Amniotic stem cell (primary cell): Measurements from ENCODE around the gene FAM72C.
A peak's percentile ranks its signal among the peaks of the same experiment; 100 is the strongest.
"Not testable (repeated sequence)": the region's sequence is repeated elsewhere in the genome, so short reads cannot be mapped to it uniquely, and the experiment has no call there.

Source experiments
- DNase-seq: peaks from one replicate; lab custom pipeline; 2025; lab: John Stamatoyannopoulos, UW

FAM72C gene

GRCh38 chr1:143984721-143985473 lies 13.1 kb upstream of the FAM72C start:
- not testable (repeated sequence) for DNase-seq

- DNase-seq: not testable (repeated sequence)
Observed at GRCh38 chr1:143974416-143974815, 2.6 kb upstream of the FAM72C start.

GRCh38 chr1:143973876-143974414 lies 2.2 kb upstream of the FAM72C start:
- not testable (repeated sequence) for DNase-seq

- not testable (repeated sequence) for DNase-seq
Observed at GRCh38 chr1:143972753-143973326, 1.1 kb upstream of the FAM72C start.

- DNase-seq: not testable (repeated sequence)
Observed at GRCh38 chr1:143965860-143966259, 5.9 kb downstream of the FAM72C start.

- DNase-seq: not testable (repeated sequence)
Observed at GRCh38 chr1:143964294-143964693, 7.5 kb downstream of the FAM72C start.

- DNase-seq: not testable (repeated sequence)
Observed at GRCh38 chr1:143955930-143956329, 15.9 kb downstream of the FAM72C start.

GRCh38 chr1:143952913-143953312 lies 18.9 kb downstream of the FAM72C start:
- not testable (repeated sequence) for DNase-seq

- DNase-seq: not testable (repeated sequence)
Observed at GRCh38 chr1:143951485-143952391, 20.0 kb downstream of the FAM72C start.

GRCh38 chr1:143947749-143948148 lies 24.0 kb downstream of the FAM72C start:
- DNase-seq: not testable (repeated sequence)

GRCh38 chr1:143945253-143945652 lies 26.5 kb downstream of the FAM72C start:
- not testable (repeated sequence) for DNase-seq

- DNase-seq: not testable (repeated sequence)
Observed at GRCh38 chr1:143944576-143945240, 27.1 kb downstream of the FAM72C start.

- DNase-seq: not testable (repeated sequence)
Observed at GRCh38 chr1:143943319-143943978, 28.3 kb downstream of the FAM72C start.

- DNase-seq: not testable (repeated sequence)
Observed at GRCh38 chr1:143942238-143942860, 29.4 kb downstream of the FAM72C start.

GRCh38 chr1:143939666-143940065 lies 32.1 kb downstream of the FAM72C start:
- DNase-seq: not testable (repeated sequence)

GRCh38 chr1:143938922-143939321 lies 32.9 kb downstream of the FAM72C start:
- DNase-seq: not testable (repeated sequence)

- peak; percentile 4 for DNase-seq
Observed at GRCh38 chr1:143936457-143937115, 35.2 kb downstream of the FAM72C start.

GRCh38 chr1:143919127-143919526 lies 52.7 kb downstream of the FAM72C start:
- not testable (repeated sequence) for DNase-seq

GRCh38 chr1:143918552-143918951 lies 53.2 kb downstream of the FAM72C start:
- not testable (repeated sequence) for DNase-seq

GRCh38 chr1:143913705-143914104 lies 58.1 kb downstream of the FAM72C start:
- not testable (repeated sequence) for DNase-seq
